CD4-positive, alpha-beta T cell treated with Interleukin-17A for 1 hour (primary cell): Measurements from ENCODE around the gene PRKRA.
A peak's percentile ranks its signal among the peaks of the same experiment; 100 is the strongest.
"Not testable (repeated sequence)": the region's sequence is repeated elsewhere in the genome, so short reads cannot be mapped to it uniquely, and the experiment has no call there.

Experiments used
- DNase-seq: peaks from one replicate; pipeline ENCODE4 v3.0.0-alpha.2; 2020

The PRKRA gene

GRCh38 chr2:178457390-178457886, 6.5 kb upstream of the PRKRA start:
- no peak for DNase-seq

- no peak for DNase-seq
These were observed 5.0 kb upstream of the PRKRA start for GRCh38 chr2:178455947-178456346.

- DNase-seq, result no peak
These were observed 1.9 kb upstream of the PRKRA start for GRCh38 chr2:178452870-178453269.

- DNase-seq, result no peak
These were observed 1.4 kb upstream of the PRKRA start for GRCh38 chr2:178452334-178452733.

GRCh38 chr2:178450524-178450773, 526 bp downstream of the PRKRA start:
- DNase-seq, result peak; percentile 87

- DNase-seq, result no peak
These were observed 1.1 kb downstream of the PRKRA start for GRCh38 chr2:178449700-178450523.

GRCh38 chr2:178448968-178449661, 1.9 kb downstream of the PRKRA start:
- DNase-seq, result peak; percentile 23

GRCh38 chr2:178441426-178441825, 9.5 kb downstream of the PRKRA start:
- DNase-seq, result no peak

GRCh38 chr2:178436662-178437061, 14.3 kb downstream of the PRKRA start:
- DNase-seq, result no peak

- no peak for DNase-seq
These were observed 21.6 kb downstream of the PRKRA start for GRCh38 chr2:178429336-178429735.

GRCh38 chr2:178428396-178428806, 22.6 kb downstream of the PRKRA start:
- DNase-seq, result no peak

- DNase-seq, result no peak
These were observed 23.5 kb downstream of the PRKRA start for GRCh38 chr2:178427458-178427857.

GRCh38 chr2:178426388-178426787, 24.6 kb downstream of the PRKRA start:
- no peak for DNase-seq

GRCh38 chr2:178425255-178425827, 25.6 kb downstream of the PRKRA start:
- DNase-seq, result no peak

GRCh38 chr2:178423746-178424145, 27.2 kb downstream of the PRKRA start:
- not testable (repeated sequence) for DNase-seq

GRCh38 chr2:178422097-178422496, 28.9 kb downstream of the PRKRA start:
- DNase-seq, result no peak

- no peak for DNase-seq
These were observed 30.4 kb downstream of the PRKRA start for GRCh38 chr2:178420463-178420999.

GRCh38 chr2:178419123-178419522, 31.9 kb downstream of the PRKRA start:
- DNase-seq, result no peak

GRCh38 chr2:178418426-178418825, 32.5 kb downstream of the PRKRA start:
- DNase-seq, result no peak

- no peak for DNase-seq
These were observed 33.1 kb downstream of the PRKRA start for GRCh38 chr2:178417916-178418315.

- no peak for DNase-seq
These were observed 35.0 kb downstream of the PRKRA start for GRCh38 chr2:178415979-178416378.

GRCh38 chr2:178414266-178415247, 36.4 kb downstream of the PRKRA start:
- DNase-seq, result peak; percentile 83
